Peyer's patch (tissue), 4 donors: ENCODE data around the gene ADAMTSL2. TPM values are rescaled to one million over a fixed set of nuclear protein-coding genes. Genes with fewer than 3 reads are reported as not detected.
A peak's percentile ranks its signal among the peaks of the same experiment; 100 is the strongest.

ENCODE experiments used
- DNase-seq, 3 donors: peaks; one replicate each; pipeline ENCODE4 v3.0.0-alpha.2; 2017 to 2019
- H3K27ac ChIP-seq, 4 donors: fragments of 200-600 bp; sonication (generic); one replicate each; pipeline ENCODE4 v1.5.1; 2016 to 2019
- H3K27me3 ChIP-seq, 2 donors: fragments of 200-600 bp; sonication (generic); one replicate each; pipeline ENCODE4 v1.5.1; 2019
- H3K36me3 ChIP-seq, 3 donors: fragments of 200-600 bp; sonication (generic); one replicate each; pipeline ENCODE4 v1.5.1; 2016 to 2019
- H3K4me1 ChIP-seq, 4 donors: fragments of 200-600 bp; sonication (generic); one replicate each; pipeline ENCODE4 v1.5.1; 2016 to 2019
- H3K4me3 ChIP-seq, 4 donors: fragments of 200-600 bp; sonication (generic); 1 replicate in 3 of 4; 2 replicates in 1 of 4; pipeline ENCODE4 v1.5.1; 2016 to 2019; ENCODE audit warnings: mild to moderate bottlenecking in 1 of 4
- H3K9me3 ChIP-seq, 4 donors: fragments of 200-600 bp; sonication (generic); one replicate each; pipeline ENCODE4 v1.5.1; 2016 to 2019; ENCODE audit warnings: mild to moderate bottlenecking in 1 of 4
- POLR2A ChIP-seq, 2 donors: fragments of 450-650 bp; IDR thresholded peaks; one replicate each; pipeline ENCODE4 v1.5.1; 2017; ENCODE audit warnings: antibody characterized with exemption in 2 of 2, mild to moderate bottlenecking in 2 of 2, moderate library complexity in 2 of 2
- total RNA-seq, 4 donors: library from RNA; depleted of rRNA; stranded (reverse); fragments of >200 nt; gene quantifications; one replicate each; pipeline ENCODE4 v1.1.0, GENCODE V29; 2016
- TF ChIP-seq, protein P1 (sequence below), 6 experiments: fragments of 450-650 bp in 4 of 6; fragments of 200-600 bp in 2 of 6; sonication (generic) in 1 of 6; IDR thresholded peaks; one replicate each; pipeline ENCODE4 v1.5.1; 2017 to 2019; ENCODE audit warnings: antibody characterized with exemption in 6 of 6, mild to moderate bottlenecking in 3 of 6, moderate library complexity in 1 of 6

The ADAMTSL2 gene
- total RNA-seq, 4 donors from 2014 or later, result 0.40 to 14.0 (median 1.8) TPM

DNA sequence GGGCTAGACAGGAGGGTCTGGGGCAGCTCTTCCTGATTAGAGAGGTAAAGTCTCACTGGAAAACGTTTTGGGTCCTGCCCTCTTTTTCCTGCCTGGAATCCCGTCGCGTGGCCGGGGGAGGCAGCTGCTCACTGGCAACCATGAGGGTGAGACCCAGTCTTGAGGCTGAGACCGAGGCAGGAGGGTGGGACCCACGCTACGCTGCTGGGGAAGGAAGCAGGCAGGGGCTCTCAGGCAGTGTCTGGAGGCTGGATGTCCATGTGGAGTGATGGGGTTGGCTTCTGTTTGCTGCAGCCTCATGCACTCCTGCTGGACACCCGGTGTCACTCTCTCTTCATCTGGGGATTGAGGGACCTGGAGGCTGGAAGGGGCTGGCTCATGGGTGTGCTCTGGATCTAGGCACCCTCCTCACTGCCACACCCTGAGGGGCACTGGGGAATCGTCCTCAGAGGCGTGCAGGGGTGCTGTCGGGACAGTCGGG, 44.3 kb upstream of the ADAMTSL2 start:
- no peak for DNase-seq

DNA sequence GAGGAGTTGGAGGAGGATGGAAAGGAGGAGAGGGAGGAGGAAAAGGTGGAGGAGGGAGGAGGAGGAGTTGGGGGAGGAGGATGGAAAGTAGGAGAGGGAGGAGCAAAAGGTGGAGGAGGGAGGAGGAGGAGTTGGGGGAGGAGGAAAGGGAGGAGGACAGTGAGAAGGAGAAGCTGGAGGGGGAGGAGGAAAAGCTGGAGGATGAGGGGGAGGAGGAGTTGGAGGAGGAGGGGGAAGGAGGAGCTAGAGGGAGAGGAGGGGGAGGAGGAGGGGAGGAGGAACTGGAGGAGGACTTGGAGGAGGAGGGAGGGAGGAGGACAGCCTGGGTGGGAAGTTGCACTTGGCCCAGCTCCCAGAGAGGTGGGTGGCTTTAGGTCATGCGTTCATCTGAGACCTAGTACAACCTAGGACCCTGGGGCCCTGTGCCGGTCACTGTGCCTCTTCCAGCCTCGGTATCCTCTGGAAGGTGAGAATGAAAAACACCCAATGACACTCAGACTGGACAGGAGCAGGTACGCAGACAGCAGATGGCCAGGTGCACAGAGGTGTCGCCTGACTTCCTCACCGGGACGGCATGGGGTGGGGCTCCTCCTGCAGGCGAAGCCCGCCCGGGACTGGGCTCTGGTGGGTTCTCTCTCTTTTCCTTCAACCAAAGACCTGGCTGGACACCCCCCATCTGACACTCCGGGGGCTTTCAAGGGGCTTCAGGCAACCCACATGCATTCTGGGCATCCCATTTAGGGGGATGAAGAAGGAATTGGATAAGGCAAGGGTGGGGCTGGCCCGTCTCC, 43.4 kb upstream of the ADAMTSL2 start:
- H3K4me1 ChIP-seq, result peaks cover 0 to 2% (median 0%) of the 10 kb centered on the region in 4 donors
- H3K4me3 ChIP-seq, result no peak overlapping the region
- TF ChIP-seq POLR2A (IDR thresholded peaks at IDR 0.05), result no peak
- TF ChIP-seq, protein P1, sequence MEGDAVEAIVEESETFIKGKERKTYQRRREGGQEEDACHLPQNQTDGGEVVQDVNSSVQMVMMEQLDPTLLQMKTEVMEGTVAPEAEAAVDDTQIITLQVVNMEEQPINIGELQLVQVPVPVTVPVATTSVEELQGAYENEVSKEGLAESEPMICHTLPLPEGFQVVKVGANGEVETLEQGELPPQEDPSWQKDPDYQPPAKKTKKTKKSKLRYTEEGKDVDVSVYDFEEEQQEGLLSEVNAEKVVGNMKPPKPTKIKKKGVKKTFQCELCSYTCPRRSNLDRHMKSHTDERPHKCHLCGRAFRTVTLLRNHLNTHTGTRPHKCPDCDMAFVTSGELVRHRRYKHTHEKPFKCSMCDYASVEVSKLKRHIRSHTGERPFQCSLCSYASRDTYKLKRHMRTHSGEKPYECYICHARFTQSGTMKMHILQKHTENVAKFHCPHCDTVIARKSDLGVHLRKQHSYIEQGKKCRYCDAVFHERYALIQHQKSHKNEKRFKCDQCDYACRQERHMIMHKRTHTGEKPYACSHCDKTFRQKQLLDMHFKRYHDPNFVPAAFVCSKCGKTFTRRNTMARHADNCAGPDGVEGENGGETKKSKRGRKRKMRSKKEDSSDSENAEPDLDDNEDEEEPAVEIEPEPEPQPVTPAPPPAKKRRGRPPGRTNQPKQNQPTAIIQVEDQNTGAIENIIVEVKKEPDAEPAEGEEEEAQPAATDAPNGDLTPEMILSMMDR (IDR thresholded peaks at IDR 0.05), result no peak
- H3K27ac ChIP-seq, result peak overlapping the region in 1 of 4 donors; percentile 30
- no peaks in the 10 kb centered on the region for H3K36me3 ChIP-seq
- DNase-seq, result no peak
- no peaks in the 10 kb centered on the region for H3K9me3 ChIP-seq
- no peaks in the 10 kb centered on the region for H3K27me3 ChIP-seq

More for the DNA sequence above, 44.3 kb upstream of the ADAMTSL2 start:
- H3K4me3 ChIP-seq, result no peak overlapping the region
- H3K27me3 ChIP-seq, result no peaks in the 10 kb centered on the region
- TF ChIP-seq, protein P1 (IDR thresholded peaks at IDR 0.05), result no peak
- no peak for TF ChIP-seq POLR2A (IDR thresholded peaks at IDR 0.05)
- no peaks in the 10 kb centered on the region for H3K36me3 ChIP-seq
- H3K27ac ChIP-seq, result no peak overlapping the region
- H3K4me1 ChIP-seq, result peaks cover 0 to 6% (median 0%) of the 10 kb centered on the region in 4 donors
- H3K9me3 ChIP-seq, result no peaks in the 10 kb centered on the region

DNA sequence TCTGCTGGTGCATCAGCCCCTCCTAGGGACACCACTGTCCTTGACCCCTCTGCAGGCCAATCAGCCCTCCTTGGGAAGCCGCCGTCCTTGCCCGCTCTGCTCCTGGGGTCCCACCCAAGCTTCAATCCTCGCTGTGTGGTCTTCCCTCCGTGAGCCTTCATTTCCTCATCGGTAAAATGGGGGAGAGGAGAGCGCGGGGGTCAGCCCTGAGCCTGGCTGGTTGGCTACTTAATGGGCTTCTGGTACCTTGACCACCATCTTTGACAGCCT, 42.9 kb upstream of the ADAMTSL2 start:
- DNase-seq, result no peak
- no peaks in the 10 kb centered on the region for H3K36me3 ChIP-seq
- no peaks in the 10 kb centered on the region for H3K4me1 ChIP-seq
- H3K9me3 ChIP-seq, result no peaks in the 10 kb centered on the region
- peak overlapping the region; percentile 13 to 68 (median 28) for H3K27ac ChIP-seq
- TF ChIP-seq POLR2A (IDR thresholded peaks at IDR 0.05), result no peak
- TF ChIP-seq, protein P1 (IDR thresholded peaks at IDR 0.05), result no peak
- H3K27me3 ChIP-seq, result no peaks in the 10 kb centered on the region
- no peak overlapping the region for H3K4me3 ChIP-seq

DNA sequence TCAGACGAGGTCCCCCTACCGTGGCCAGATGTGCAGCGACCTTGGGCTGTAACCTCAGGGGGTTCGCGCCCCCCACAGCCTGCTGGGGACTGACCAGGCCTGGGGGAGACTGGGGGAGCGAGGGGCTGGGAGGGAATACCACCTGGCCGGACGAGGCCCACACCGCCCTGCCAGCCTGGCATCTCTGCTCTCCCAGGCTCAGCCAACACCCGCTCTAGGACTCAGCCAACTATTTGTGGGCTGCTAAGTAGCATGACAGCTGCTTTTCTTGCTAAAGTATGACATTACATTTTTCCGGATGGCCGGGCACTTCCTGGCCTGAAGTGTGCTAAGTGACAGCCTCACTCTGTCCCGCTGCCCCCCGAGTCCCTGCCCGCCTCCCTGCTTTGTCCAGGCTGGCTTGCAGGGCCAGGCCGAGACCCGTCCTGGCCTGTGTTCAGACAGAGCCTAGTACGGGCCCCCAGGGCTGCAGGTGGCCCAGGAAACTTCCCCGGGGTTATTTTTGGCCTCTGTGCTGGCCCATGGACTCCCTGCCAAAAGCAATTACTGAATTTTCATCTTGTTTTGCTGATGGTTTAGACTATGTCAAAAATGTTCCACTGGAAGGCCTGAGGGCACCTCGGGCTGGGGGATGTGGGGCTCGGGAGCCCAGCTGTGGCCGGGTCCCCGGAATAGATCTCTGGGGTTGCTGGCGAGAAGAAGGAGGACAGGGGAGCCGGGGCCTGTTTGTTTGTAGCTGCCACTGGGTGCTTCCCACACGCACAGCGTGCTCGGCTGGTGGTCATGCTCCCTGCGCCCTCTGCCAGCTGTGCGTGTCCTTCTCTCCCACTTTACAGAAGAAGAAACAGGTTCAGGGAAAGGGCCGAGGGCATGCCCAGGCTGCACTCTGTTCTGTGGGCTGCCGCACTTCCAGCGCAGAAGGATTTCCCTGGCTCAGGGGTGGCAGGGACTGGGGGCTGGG, 42.2 kb upstream of the ADAMTSL2 start:
- H3K4me1 ChIP-seq, result no peaks in the 10 kb centered on the region
- no peaks in the 10 kb centered on the region for H3K36me3 ChIP-seq
- no peak for DNase-seq
- peaks cover 0 to 5% of the 10 kb centered on the region in 2 donors for H3K27me3 ChIP-seq
- no peaks in the 10 kb centered on the region for H3K9me3 ChIP-seq
- H3K27ac ChIP-seq, result peak overlapping the region; percentile 13 to 68 (median 28)
- no peak for TF ChIP-seq POLR2A (IDR thresholded peaks at IDR 0.05)
- TF ChIP-seq, protein P1 (IDR thresholded peaks at IDR 0.05), result no peak
- H3K4me3 ChIP-seq, result no peak overlapping the region

DNA sequence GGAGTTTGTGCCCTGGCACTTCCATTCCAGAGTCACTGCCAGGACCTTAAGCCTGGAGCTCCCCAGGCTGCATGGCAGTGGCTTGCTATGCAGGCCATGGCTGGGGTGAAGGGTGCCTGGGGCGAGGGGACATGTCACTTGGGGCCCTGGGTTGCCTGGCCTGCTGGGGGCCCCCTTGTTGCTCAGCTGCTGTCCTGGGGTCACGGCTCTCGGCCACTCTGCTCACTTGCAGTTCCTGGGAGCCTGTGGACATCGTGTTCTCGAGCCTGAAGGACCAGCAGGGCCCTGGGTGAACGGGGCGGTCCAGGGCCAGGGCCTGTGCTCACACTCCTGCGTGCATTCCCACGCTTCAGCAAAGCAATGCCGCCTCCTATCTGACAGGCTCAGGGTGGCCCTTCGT, 41.1 kb upstream of the ADAMTSL2 start:
- H3K36me3 ChIP-seq, result no peaks in the 10 kb centered on the region
- no peak for DNase-seq
- peaks cover 0 to under 1% (median 0%) of the 10 kb centered on the region in 4 donors for H3K4me1 ChIP-seq
- peaks cover 0 to 5% of the 10 kb centered on the region in 2 donors for H3K27me3 ChIP-seq
- H3K9me3 ChIP-seq, result no peaks in the 10 kb centered on the region
- peak overlapping the region in 2 of 4 donors; percentile 30 to 68 for H3K27ac ChIP-seq
- TF ChIP-seq, protein P1 (IDR thresholded peaks at IDR 0.05), result no peak
- no peak for TF ChIP-seq POLR2A (IDR thresholded peaks at IDR 0.05)
- no peak overlapping the region for H3K4me3 ChIP-seq
